Measurements from ENCODE around the gene IRF3. TPM values are rescaled to one million over a fixed set of nuclear protein-coding genes. Genes with fewer than 3 reads are reported as not detected.

Gene IRF3
- total RNA-seq, 1 donor from 2014 or later: 75.9 TPM

DNA sequence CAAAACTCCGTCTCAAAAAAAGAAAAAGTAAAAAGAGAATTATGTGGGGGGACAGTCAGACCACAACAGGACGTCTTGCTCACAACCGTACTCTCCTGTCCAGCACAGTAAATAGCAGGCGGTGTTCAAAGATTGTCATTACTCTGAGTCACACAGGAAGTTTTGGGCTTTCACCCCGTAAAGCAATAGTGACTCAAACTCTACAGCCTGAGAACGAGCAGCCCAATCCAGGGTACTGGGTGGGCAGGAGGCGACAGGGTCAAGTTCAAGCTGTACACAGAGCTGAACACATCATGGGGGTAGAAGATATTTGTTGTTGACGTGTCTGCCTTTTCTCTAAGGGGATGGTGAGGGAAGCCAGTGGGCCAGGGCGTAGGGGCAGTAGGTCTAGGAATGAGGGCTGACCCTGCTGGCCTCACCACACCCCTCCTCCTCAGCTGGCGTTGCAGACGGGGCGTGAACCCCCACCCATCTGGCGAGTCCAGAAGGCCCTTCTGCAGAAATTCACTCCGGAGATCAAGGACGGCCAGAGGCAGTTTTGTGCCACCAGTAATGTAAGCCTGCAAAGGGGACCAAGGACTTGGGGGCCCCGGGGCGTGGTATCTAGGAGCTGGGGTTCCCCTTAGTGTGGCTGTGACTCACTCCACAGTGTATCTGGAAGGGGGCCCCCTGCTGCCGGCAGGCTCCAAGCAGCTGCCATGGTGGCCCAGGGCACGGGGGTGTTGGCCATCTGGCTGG, 51.4 kb downstream of the IRF3 start:
- Histone ChIP-seq H3K4me1 (no peaks in the 10 kb centered on the region), H3K9me3 (no peaks in the 10 kb centered on the region), H3K36me3 (peaks cover 52 to 55% of the 10 kb centered on the region in 2 donors), H3K27ac (peak overlapping the region in 1 of 2 donors; percentile 26), H3K4me3 (no peak overlapping the region), H3K27me3 (no peaks in the 10 kb centered on the region)
- TF ChIP-seq CTCF (IDR thresholded peaks at IDR 0.05): no peak
- no peak for DNase-seq (ENCODE audit: low spot score in 2 of 2)
- intact Hi-C loops (cut with DNase I): no loop called here

DNA sequence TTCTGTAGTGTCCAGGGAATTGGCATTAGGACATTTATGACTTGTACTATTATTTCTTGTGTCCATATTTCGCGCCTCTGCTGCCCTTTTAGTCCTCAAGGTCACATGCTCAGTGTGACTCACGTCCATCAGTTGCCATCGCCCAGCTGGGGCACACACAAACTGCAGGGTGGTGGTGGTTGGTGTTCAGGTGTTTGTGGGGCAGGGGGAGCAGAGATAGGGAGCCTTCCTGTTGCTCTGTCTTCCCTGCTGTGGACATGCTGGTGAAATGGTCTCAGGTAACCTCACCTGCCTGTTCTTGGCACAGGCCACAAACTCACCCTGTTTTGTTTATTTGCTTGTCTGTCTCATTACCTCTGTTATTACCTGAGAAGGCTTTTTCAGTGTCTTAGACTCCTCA, 52.3 kb downstream of the IRF3 start:
- intact Hi-C loops (cut with DNase I): no loop called here
- peak overlapping the region in 1 of 2 donors; percentile 26 for H3K27ac ChIP-seq

More for the DNA sequence above, 52.3 kb downstream of the IRF3 start:
- no peak for TF ChIP-seq CTCF (IDR thresholded peaks at IDR 0.05)
- Histone ChIP-seq H3K9me3 (no peaks in the 10 kb centered on the region), H3K36me3 (peaks cover 53 to 55% of the 10 kb centered on the region in 2 donors), H3K27me3 (no peaks in the 10 kb centered on the region), H3K4me1 (no peaks in the 10 kb centered on the region), H3K4me3 (no peak overlapping the region)
- no peak for DNase-seq (ENCODE audit: low spot score in 2 of 2)

Other genes starting within 250 kb of the IRF3 start
- gene PTH2, start 242.4 kb downstream of the IRF3 start, total RNA-seq: not detected
- not detected for gene GFY, start 240.5 kb downstream of the IRF3 start, total RNA-seq
- 15.4 TPM for gene SLC17A7, start 224.3 kb downstream of the IRF3 start, total RNA-seq
- gene PIH1D1, start 214.0 kb downstream of the IRF3 start, total RNA-seq: 177 TPM
- gene ALDH16A1, start 212.6 kb downstream of the IRF3 start, total RNA-seq: 27.9 TPM
- 37.3 TPM for gene FLT3LG, start 191.6 kb downstream of the IRF3 start, total RNA-seq
- gene RPL13A, start 178.2 kb downstream of the IRF3 start, total RNA-seq: 2,737 TPM
- 3,554 TPM for gene RPS11, start 169.4 kb downstream of the IRF3 start, total RNA-seq
- gene FCGRT, start 153.2 kb downstream of the IRF3 start, total RNA-seq: 264 TPM
- gene RCN3, start 137.9 kb downstream of the IRF3 start, total RNA-seq: 116 TPM
- 85.3 TPM for gene NOSIP, start 85.3 kb downstream of the IRF3 start, total RNA-seq
- gene PRRG2, start 84.5 kb downstream of the IRF3 start, total RNA-seq: not detected
- gene PRR12, start 74.7 kb downstream of the IRF3 start, total RNA-seq: 23.6 TPM
- 161 TPM for gene RRAS, start 25.7 kb downstream of the IRF3 start, total RNA-seq
- 72.2 TPM for gene SCAF1, start 23.6 kb downstream of the IRF3 start, total RNA-seq
- 0.64 TPM for gene BCL2L12, start 76 bp upstream of the IRF3 start, total RNA-seq
- 271 TPM for gene PRMT1, start 11.4 kb upstream of the IRF3 start, total RNA-seq
- gene ADM5, start 23.7 kb upstream of the IRF3 start, total RNA-seq: 9.8 TPM
- 12.3 TPM for gene CPT1C, start 25.3 kb upstream of the IRF3 start, total RNA-seq
- not detected for gene TSKS, start 97.4 kb upstream of the IRF3 start, total RNA-seq
- gene AP2A1, start 101.1 kb upstream of the IRF3 start, total RNA-seq: 249 TPM
- gene FUZ, start 147.4 kb upstream of the IRF3 start, total RNA-seq: 22.1 TPM
- gene MED25, start 152.4 kb upstream of the IRF3 start, total RNA-seq: 54.0 TPM
- gene PTOV1, start 185.3 kb upstream of the IRF3 start, total RNA-seq: 163 TPM
- 46.3 TPM for gene PNKP, start 201.7 kb upstream of the IRF3 start, total RNA-seq
- gene AKT1S1, start 211.5 kb upstream of the IRF3 start, total RNA-seq: 12.8 TPM
- gene TBC1D17, start 211.8 kb upstream of the IRF3 start, total RNA-seq: 44.6 TPM
- 0.96 TPM for gene IL4I1, start 231.0 kb upstream of the IRF3 start, total RNA-seq